ENCODE measurements around the gene ARFGEF2.
"Not testable (repeated sequence)": the region's sequence is repeated elsewhere in the genome, so short reads cannot be mapped to it uniquely, and the experiment has no call there.

GRCh38 chr20:48936178-48936577 lies 14.7 kb downstream of the ARFGEF2 start:
- TF ChIP-seq, protein P1, sequence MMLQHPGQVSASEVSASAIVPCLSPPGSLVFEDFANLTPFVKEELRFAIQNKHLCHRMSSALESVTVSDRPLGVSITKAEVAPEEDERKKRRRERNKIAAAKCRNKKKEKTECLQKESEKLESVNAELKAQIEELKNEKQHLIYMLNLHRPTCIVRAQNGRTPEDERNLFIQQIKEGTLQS (IDR thresholded peaks at IDR 0.05) = not testable (repeated sequence)
- not testable (repeated sequence) for TF ChIP-seq CTCF (IDR thresholded peaks at IDR 0.05; ENCODE audit: low read depth, low read length, missing input control); FOXA1 (IDR thresholded peaks at IDR 0.05); JUND (IDR thresholded peaks at IDR 0.05); HNF4G (IDR thresholded peaks at IDR 0.05); TAF1 (conservative IDR thresholded peaks at IDR 0.05); GABPA (IDR thresholded peaks at IDR 0.05 in 1 of 2, conservative IDR thresholded peaks at IDR 0.05 in 1 of 2); RAD21 (IDR thresholded peaks at IDR 0.05); YY1 (IDR thresholded peaks at IDR 0.05); SP1 (IDR thresholded peaks at IDR 0.05)
- TF ChIP-seq, protein P2, sequence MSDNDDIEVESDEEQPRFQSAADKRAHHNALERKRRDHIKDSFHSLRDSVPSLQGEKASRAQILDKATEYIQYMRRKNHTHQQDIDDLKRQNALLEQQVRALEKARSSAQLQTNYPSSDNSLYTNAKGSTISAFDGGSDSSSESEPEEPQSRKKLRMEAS (IDR thresholded peaks at IDR 0.05) = not testable (repeated sequence)
- TF ChIP-seq, protein P3, sequence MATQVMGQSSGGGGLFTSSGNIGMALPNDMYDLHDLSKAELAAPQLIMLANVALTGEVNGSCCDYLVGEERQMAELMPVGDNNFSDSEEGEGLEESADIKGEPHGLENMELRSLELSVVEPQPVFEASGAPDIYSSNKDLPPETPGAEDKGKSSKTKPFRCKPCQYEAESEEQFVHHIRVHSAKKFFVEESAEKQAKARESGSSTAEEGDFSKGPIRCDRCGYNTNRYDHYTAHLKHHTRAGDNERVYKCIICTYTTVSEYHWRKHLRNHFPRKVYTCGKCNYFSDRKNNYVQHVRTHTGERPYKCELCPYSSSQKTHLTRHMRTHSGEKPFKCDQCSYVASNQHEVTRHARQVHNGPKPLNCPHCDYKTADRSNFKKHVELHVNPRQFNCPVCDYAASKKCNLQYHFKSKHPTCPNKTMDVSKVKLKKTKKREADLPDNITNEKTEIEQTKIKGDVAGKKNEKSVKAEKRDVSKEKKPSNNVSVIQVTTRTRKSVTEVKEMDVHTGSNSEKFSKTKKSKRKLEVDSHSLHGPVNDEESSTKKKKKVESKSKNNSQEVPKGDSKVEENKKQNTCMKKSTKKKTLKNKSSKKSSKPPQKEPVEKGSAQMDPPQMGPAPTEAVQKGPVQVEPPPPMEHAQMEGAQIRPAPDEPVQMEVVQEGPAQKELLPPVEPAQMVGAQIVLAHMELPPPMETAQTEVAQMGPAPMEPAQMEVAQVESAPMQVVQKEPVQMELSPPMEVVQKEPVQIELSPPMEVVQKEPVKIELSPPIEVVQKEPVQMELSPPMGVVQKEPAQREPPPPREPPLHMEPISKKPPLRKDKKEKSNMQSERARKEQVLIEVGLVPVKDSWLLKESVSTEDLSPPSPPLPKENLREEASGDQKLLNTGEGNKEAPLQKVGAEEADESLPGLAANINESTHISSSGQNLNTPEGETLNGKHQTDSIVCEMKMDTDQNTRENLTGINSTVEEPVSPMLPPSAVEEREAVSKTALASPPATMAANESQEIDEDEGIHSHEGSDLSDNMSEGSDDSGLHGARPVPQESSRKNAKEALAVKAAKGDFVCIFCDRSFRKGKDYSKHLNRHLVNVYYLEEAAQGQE (IDR thresholded peaks at IDR 0.05) = not testable (repeated sequence)
- TF ChIP-seq, protein P4, sequence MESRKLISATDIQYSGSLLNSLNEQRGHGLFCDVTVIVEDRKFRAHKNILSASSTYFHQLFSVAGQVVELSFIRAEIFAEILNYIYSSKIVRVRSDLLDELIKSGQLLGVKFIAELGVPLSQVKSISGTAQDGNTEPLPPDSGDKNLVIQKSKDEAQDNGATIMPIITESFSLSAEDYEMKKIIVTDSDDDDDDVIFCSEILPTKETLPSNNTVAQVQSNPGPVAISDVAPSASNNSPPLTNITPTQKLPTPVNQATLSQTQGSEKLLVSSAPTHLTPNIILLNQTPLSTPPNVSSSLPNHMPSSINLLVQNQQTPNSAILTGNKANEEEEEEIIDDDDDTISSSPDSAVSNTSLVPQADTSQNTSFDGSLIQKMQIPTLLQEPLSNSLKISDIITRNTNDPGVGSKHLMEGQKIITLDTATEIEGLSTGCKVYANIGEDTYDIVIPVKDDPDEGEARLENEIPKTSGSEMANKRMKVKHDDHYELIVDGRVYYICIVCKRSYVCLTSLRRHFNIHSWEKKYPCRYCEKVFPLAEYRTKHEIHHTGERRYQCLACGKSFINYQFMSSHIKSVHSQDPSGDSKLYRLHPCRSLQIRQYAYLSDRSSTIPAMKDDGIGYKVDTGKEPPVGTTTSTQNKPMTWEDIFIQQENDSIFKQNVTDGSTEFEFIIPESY (IDR thresholded peaks at IDR 0.05) = not testable (repeated sequence)
